WTC11 (cell line): ENCODE data around the gene MYLK. TPM values are rescaled to one million over a fixed set of nuclear protein-coding genes. Genes with fewer than 3 reads are reported as not detected.

Source experiments
- ATAC-seq: fragments of 200-7000 bp; cut with Tn5 transposase; 2 replicates; pipeline ENCODE4 v1.10.0; 2021; ENCODE audit warnings: mild to moderate bottlenecking, moderate library complexity
- CTCF ChIA-PET: fragments of 300-600 bp; sonication (Branson Sonifier 250); formaldehyde crosslinking; loops from one replicate; lab custom pipeline; 2021; ENCODE audit warnings: antibody characterized with exemption; lab: Charles Lee
- POLR2A ChIA-PET: fragments of 350-600 bp; sonication (Branson Sonifier 250); formaldehyde crosslinking; loops from one replicate; lab custom pipeline; 2021; ENCODE audit warnings: antibody characterized with exemption; lab: Charles Lee
- DNase-seq: peaks from one replicate; pipeline ENCODE4 v3.0.0; 2021; ENCODE audit warnings: low spot score
- H3K27ac Mint-ChIP-seq: 2 replicates; pipeline ENCODE4 v1.8.0; 2021; ENCODE audit warnings: mixed read lengths
- H3K27me3 Mint-ChIP-seq: 2 replicates; pipeline ENCODE4 v1.8.0; 2021; ENCODE audit warnings: low read depth, mild to moderate bottlenecking, moderate library complexity, mixed read lengths
- H3K36me3 Mint-ChIP-seq: 2 replicates; pipeline ENCODE4 v1.8.0; 2021; ENCODE audit warnings: mixed read lengths
- H3K4me1 Mint-ChIP-seq: 2 replicates; pipeline ENCODE4 v1.8.0; 2022; ENCODE audit warnings: mixed read lengths
- H3K4me3 Mint-ChIP-seq: 2 replicates; pipeline ENCODE4 v1.8.0; 2021; ENCODE audit warnings: mild to moderate bottlenecking, moderate library complexity, mixed read lengths
- H3K9me3 Mint-ChIP-seq: 2 replicates; pipeline ENCODE4 v1.8.0; 2021; ENCODE audit warnings: mixed read lengths
- ATF2 ChIP-seq: sonication (generic); formaldehyde crosslinking; IDR thresholded peaks from 2 replicates; pipeline ENCODE4 v1.8.1; 2022; ENCODE audit warnings: low read depth, missing genetic modification reagents, borderline replicate concordance
- CBFB ChIP-seq: sonication (generic); formaldehyde crosslinking; IDR thresholded peaks from 2 replicates; pipeline ENCODE4 v1.8.1; 2022; ENCODE audit warnings: mild to moderate bottlenecking, low read depth, missing genetic modification reagents
- CDX4 ChIP-seq: fragments of 250-450 bp; sonication (Bioruptor Pico); IDR thresholded peaks from 2 replicates; pipeline ENCODE4 v1.9.0; 2021; ENCODE audit warnings: moderate library complexity, mild to moderate bottlenecking, inconsistent platforms, borderline replicate concordance
- CREB1 ChIP-seq: sonication (generic); formaldehyde crosslinking; IDR thresholded peaks from 2 replicates; pipeline ENCODE4 v1.8.0; 2023; ENCODE audit warnings: mild to moderate bottlenecking, missing genetic modification reagents
- E2F1 ChIP-seq: sonication (generic); formaldehyde crosslinking; IDR thresholded peaks from 2 replicates; pipeline ENCODE4 v1.8.0; 2022; ENCODE audit warnings: mild to moderate bottlenecking, missing genetic modification reagents
- ESRRA ChIP-seq: sonication (generic); formaldehyde crosslinking; IDR thresholded peaks from 2 replicates; pipeline ENCODE4 v1.8.1; 2022; ENCODE audit warnings: mild to moderate bottlenecking, missing genetic modification reagents, borderline replicate concordance
- GRHL2 ChIP-seq: fragments of 250-450 bp; sonication (Bioruptor Pico); IDR thresholded peaks from 2 replicates; pipeline ENCODE4 v1.8.0; 2022; ENCODE audit warnings: mild to moderate bottlenecking, moderate library complexity; ENCODE audit not compliant: insufficient replicate concordance, severe bottlenecking
- JUN ChIP-seq: sonication (generic); formaldehyde crosslinking; IDR thresholded peaks from 2 replicates; pipeline ENCODE4 v1.8.0; 2023; ENCODE audit warnings: mild to moderate bottlenecking, missing genetic modification reagents
- MLX ChIP-seq: sonication (generic); formaldehyde crosslinking; IDR thresholded peaks from 2 replicates; pipeline ENCODE4 v1.8.1; 2023; ENCODE audit warnings: mild to moderate bottlenecking, missing genetic modification reagents, moderate library complexity
- MYBL2 ChIP-seq: sonication (generic); formaldehyde crosslinking; IDR thresholded peaks from 2 replicates; pipeline ENCODE4 v1.8.1; 2023; ENCODE audit warnings: mild to moderate bottlenecking, moderate library complexity, missing genetic modification reagents
- NFE2L1 ChIP-seq: sonication (generic); formaldehyde crosslinking; IDR thresholded peaks from 2 replicates; pipeline ENCODE4 v1.8.1; 2023; ENCODE audit warnings: missing genetic modification reagents
- OVOL2 ChIP-seq: fragments of 250-450 bp; sonication (Bioruptor Pico); IDR thresholded peaks from 2 replicates; pipeline ENCODE4 v1.9.0; 2021; ENCODE audit warnings: mild to moderate bottlenecking, borderline replicate concordance
- PRRX2 ChIP-seq: fragments of 250-450 bp; sonication (Bioruptor Pico); IDR thresholded peaks from 2 replicates; pipeline ENCODE4 v1.8.0; 2021; ENCODE audit warnings: mild to moderate bottlenecking
- RELA ChIP-seq: sonication (generic); formaldehyde crosslinking; IDR thresholded peaks from 2 replicates; pipeline ENCODE4 v1.8.1; 2022; ENCODE audit warnings: missing genetic modification reagents, mild to moderate bottlenecking, borderline replicate concordance
- SMAD4 ChIP-seq: sonication (generic); formaldehyde crosslinking; IDR thresholded peaks from 2 replicates; pipeline ENCODE4 v1.8.0; 2022; ENCODE audit warnings: mild to moderate bottlenecking, missing genetic modification reagents
- SP1 ChIP-seq: sonication (generic); formaldehyde crosslinking; conservative IDR thresholded peaks from 2 replicates; pipeline ENCODE4 v1.8.1; 2022; ENCODE audit warnings: missing genetic modification reagents
- TEAD1 ChIP-seq: sonication (generic); formaldehyde crosslinking; IDR thresholded peaks from 2 replicates; pipeline ENCODE4 v1.8.0; 2022; ENCODE audit warnings: mild to moderate bottlenecking, missing genetic modification reagents
- ZNF121 ChIP-seq: sonication (generic); formaldehyde crosslinking; IDR thresholded peaks from 2 replicates; pipeline ENCODE4 v1.8.0; 2023; ENCODE audit warnings: missing genetic modification reagents
- ZNF138 ChIP-seq: sonication (generic); formaldehyde crosslinking; conservative IDR thresholded peaks from 2 replicates; pipeline ENCODE4 v1.8.1; 2022; ENCODE audit warnings: mild to moderate bottlenecking, moderate library complexity, missing genetic modification reagents
- ZNF671 ChIP-seq: fragments of 250-450 bp; sonication (Bioruptor Pico); IDR thresholded peaks from 2 replicates; pipeline ENCODE4 v1.8.0; 2021; ENCODE audit warnings: mild to moderate bottlenecking
- total RNA-seq: library from RNA; stranded (reverse); gene quantifications from 3 replicates; pipeline ENCODE4 v1.2.3, GENCODE V29; 2021
- TF ChIP-seq, protein P1 (sequence below): sonication (generic); formaldehyde crosslinking; IDR thresholded peaks from 2 replicates; pipeline ENCODE4 v1.8.0; 2022; ENCODE audit warnings: mild to moderate bottlenecking, missing genetic modification reagents
- TF ChIP-seq, protein P2 (sequence below): sonication (generic); formaldehyde crosslinking; conservative IDR thresholded peaks from 2 replicates; pipeline ENCODE4 v1.8.1; 2022; ENCODE audit warnings: mild to moderate bottlenecking, missing genetic modification reagents
- TF ChIP-seq, protein P3 (sequence below): sonication (generic); formaldehyde crosslinking; IDR thresholded peaks from 2 replicates; pipeline ENCODE4 v1.8.1; 2023; ENCODE audit warnings: mild to moderate bottlenecking, moderate library complexity, missing genetic modification reagents

Gene MYLK
- total RNA-seq, 1 experiment from 2014 or later = 10.4 TPM

DNA sequence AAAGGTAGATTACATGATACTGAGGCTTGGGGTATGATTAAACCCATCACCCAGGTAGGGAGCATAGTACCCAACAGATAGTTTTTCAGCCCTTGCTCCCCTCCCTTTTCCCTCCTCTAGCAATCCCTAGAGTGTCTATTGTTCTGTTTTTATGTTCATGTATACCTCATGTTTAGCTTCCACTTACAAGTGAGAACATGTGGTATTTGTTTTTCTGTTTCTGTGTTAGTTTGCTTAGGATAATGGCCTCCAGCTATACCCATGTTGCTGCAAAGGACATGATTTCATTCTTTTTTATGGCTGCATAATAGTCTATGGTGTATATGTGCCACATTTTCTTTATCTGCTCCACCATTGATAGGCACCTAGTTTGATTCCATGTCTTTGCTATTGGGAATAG lies 82.7 kb downstream of the MYLK start:
- POLR2A ChIA-PET = no interaction called here
- Mint-ChIP-seq H3K4me1 (peaks cover 3% of the 10 kb centered on the region), H3K27me3 (no peaks in the 10 kb centered on the region), H3K4me3 (no peak overlapping the region), H3K9me3 (no peaks in the 10 kb centered on the region), H3K27ac (no peak overlapping the region), H3K36me3 (no peaks in the 10 kb centered on the region)
- DNase-seq (no peak), ATAC-seq (no peak)
- TF ChIP-seq ESRRA (CRISPR knock-in tag) (no peak), SP1 (CRISPR knock-in tag) (no peak), CBFB (no peak), OVOL2 (CRISPR knock-in tag) (no peak), CDX4 (CRISPR knock-in tag) (no peak), E2F1 (no peak), ZNF121 (CRISPR knock-in tag) (no peak), PRRX2 (CRISPR knock-in tag) (no peak), CREB1 (CRISPR knock-in tag) (no peak), ZNF671 (CRISPR knock-in tag) (no peak)
- TF ChIP-seq, protein P1, sequence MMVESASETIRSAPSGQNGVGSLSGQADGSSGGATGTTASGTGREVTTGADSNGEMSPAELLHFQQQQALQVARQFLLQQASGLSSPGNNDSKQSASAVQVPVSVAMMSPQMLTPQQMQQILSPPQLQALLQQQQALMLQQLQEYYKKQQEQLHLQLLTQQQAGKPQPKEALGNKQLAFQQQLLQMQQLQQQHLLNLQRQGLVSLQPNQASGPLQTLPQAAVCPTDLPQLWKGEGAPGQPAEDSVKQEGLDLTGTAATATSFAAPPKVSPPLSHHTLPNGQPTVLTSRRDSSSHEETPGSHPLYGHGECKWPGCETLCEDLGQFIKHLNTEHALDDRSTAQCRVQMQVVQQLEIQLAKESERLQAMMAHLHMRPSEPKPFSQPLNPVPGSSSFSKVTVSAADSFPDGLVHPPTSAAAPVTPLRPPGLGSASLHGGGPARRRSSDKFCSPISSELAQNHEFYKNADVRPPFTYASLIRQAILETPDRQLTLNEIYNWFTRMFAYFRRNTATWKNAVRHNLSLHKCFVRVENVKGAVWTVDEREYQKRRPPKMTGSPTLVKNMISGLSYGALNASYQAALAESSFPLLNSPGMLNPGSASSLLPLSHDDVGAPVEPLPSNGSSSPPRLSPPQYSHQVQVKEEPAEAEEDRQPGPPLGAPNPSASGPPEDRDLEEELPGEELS (CRISPR knock-in tag) = no peak
- TF ChIP-seq, protein P2, sequence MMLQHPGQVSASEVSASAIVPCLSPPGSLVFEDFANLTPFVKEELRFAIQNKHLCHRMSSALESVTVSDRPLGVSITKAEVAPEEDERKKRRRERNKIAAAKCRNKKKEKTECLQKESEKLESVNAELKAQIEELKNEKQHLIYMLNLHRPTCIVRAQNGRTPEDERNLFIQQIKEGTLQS (CRISPR knock-in tag) = no peak
- CTCF ChIA-PET = no interaction called here

DNA sequence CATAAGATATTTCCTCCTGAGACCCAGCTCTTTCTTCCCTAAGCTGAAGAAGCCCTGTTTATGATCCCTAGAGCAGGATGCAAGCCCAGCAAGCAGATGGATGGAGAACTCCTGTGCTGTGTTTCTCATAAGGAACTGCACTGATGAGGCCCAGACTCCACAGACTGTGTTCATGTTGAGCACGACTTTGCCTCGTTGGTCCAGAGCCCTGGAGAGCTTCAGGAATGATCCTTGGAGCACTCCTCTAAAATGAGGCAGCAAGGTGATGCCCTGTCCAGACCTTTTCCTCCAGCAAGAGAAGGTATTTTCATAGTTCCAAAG lies 83.8 kb downstream of the MYLK start:
- CTCF ChIA-PET = interaction anchor here (3.0 kb wide), 1 partner anchor 76 kb away, joined by 10 read pairs; no protein-coding TSS in a partner anchor
- no peak overlapping the region for H3K4me3 Mint-ChIP-seq
- no peaks in the 10 kb centered on the region for H3K27me3 Mint-ChIP-seq
- H3K9me3 Mint-ChIP-seq = no peaks in the 10 kb centered on the region
- H3K4me1 Mint-ChIP-seq = peaks cover 3% of the 10 kb centered on the region
- H3K27ac Mint-ChIP-seq = no peak overlapping the region
- no peaks in the 10 kb centered on the region for H3K36me3 Mint-ChIP-seq
- TF ChIP-seq MYBL2 (no peak), MLX (no peak), GRHL2 (CRISPR knock-in tag) (no peak), JUN (CRISPR knock-in tag) (no peak), NFE2L1 (CRISPR knock-in tag) (no peak), RELA (CRISPR knock-in tag) (no peak), SMAD4 (no peak), ATF2 (CRISPR knock-in tag) (no peak), ZNF138 (CRISPR knock-in tag) (no peak), CDX4 (CRISPR knock-in tag) (no peak), TEAD1 (CRISPR knock-in tag) (no peak)
- TF ChIP-seq, protein P3, sequence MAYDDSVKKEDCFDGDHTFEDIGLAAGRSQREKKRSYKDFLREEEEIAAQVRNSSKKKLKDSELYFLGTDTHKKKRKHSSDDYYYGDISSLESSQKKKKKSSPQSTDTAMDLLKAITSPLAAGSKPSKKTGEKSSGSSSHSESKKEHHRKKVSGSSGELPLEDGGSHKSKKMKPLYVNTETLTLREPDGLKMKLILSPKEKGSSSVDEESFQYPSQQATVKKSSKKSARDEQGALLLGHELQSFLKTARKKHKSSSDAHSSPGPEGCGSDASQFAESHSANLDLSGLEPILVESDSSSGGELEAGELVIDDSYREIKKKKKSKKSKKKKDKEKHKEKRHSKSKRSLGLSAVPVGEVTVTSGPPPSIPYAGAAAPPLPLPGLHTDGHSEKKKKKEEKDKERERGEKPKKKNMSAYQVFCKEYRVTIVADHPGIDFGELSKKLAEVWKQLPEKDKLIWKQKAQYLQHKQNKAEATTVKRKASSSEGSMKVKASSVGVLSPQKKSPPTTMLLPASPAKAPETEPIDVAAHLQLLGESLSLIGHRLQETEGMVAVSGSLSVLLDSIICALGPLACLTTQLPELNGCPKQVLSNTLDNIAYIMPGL (CRISPR knock-in tag) = no peak
- POLR2A ChIA-PET = no interaction called here
- ATAC-seq (no peak), DNase-seq (no peak)
